Erythroblast (primary cell): ENCODE measurements around the gene SDK2.

Experiments
- DNase-seq, 2 experiments: peaks; one replicate each; lab custom pipeline; 2025; lab: John Stamatoyannopoulos, UW
- GATA1 ChIP-seq: IDR thresholded peaks from 2 replicates; pipeline ENCODE4 v1.6.1; 2011; ENCODE audit warnings: low read depth, mild to moderate bottlenecking, control low read depth, low read length, moderate library complexity
- POLR2A ChIP-seq: IDR thresholded peaks from 2 replicates; pipeline ENCODE4 v1.6.1; 2011; ENCODE audit warnings: mild to moderate bottlenecking, low read length

SDK2 gene

GRCh38 chr17:73647301-73647695 is 3.1 kb upstream of the SDK2 start:
- no peak for DNase-seq
- TF ChIP-seq GATA1 (no peak), POLR2A (no peak)

GRCh38 chr17:73646409-73647300 is 2.4 kb upstream of the SDK2 start:
- peak in 1 of 2 experiments; percentile 9 for DNase-seq
- TF ChIP-seq POLR2A: no peak
- TF ChIP-seq GATA1: no peak

- no peak for TF ChIP-seq POLR2A
- no peak for TF ChIP-seq GATA1
- no peak for DNase-seq
Observed at GRCh38 chr17:73645050-73645871, 1.0 kb upstream of the SDK2 start.

GRCh38 chr17:73643852-73644144 is 447 bp downstream of the SDK2 start:
- TF ChIP-seq GATA1 (no peak), POLR2A (no peak)
- DNase-seq: no peak

GRCh38 chr17:73643001-73643851 is 1.0 kb downstream of the SDK2 start:
- peak in 1 of 2 experiments; percentile 7 for DNase-seq

GRCh38 chr17:73642659-73643000 is 1.6 kb downstream of the SDK2 start:
- no peak for TF ChIP-seq POLR2A
- no peak for TF ChIP-seq GATA1
- DNase-seq: no peak

More at GRCh38 chr17:73643001-73643851, 1.0 kb downstream of the SDK2 start:
- TF ChIP-seq GATA1 (no peak), POLR2A (no peak)

- DNase-seq: no peak
- TF ChIP-seq GATA1: no peak
- no peak for TF ChIP-seq POLR2A
Observed at GRCh38 chr17:73641826-73642600, 2.2 kb downstream of the SDK2 start.

- TF ChIP-seq GATA1 (no peak), POLR2A (no peak)
- no peak for DNase-seq
Observed at GRCh38 chr17:73640691-73641090, 3.6 kb downstream of the SDK2 start.

GRCh38 chr17:73639932-73640331 is 4.3 kb downstream of the SDK2 start:
- TF ChIP-seq POLR2A (no peak), GATA1 (no peak)
- no peak for DNase-seq

- TF ChIP-seq GATA1 (no peak), POLR2A (no peak)
- no peak for DNase-seq
Observed at GRCh38 chr17:73639322-73639721, 4.9 kb downstream of the SDK2 start.

- TF ChIP-seq GATA1 (no peak), POLR2A (no peak)
- no peak for DNase-seq
Observed at GRCh38 chr17:73638556-73638955, 5.7 kb downstream of the SDK2 start.

GRCh38 chr17:73637866-73638265 is 6.4 kb downstream of the SDK2 start:
- TF ChIP-seq POLR2A (no peak), GATA1 (no peak)
- DNase-seq: no peak

- DNase-seq: no peak
- TF ChIP-seq POLR2A (no peak), GATA1 (no peak)
Observed at GRCh38 chr17:73635101-73635817, 9.0 kb downstream of the SDK2 start.
